ENCODE data around the gene LYRM9.

DNA sequence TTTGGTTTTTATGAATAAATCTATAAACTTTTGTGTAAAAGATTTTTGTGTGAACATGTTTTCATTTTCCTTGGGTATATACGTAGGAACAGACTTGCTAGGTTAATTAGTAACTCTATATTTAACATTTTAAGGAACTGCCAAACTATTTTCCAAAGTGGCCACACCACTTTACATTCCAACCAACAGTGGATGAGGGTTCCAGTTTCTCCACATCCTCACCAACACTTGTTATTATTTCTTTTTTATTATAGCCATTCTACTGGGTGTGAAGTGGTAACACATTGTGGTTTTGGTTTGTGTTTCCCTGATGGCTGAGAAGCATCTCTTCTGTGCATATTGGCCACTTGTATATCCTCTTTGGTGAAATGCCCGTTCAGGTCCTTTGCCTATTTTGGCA is 20.0 kb downstream of the LYRM9 start:
- TF ChIP-seq, protein P1, sequence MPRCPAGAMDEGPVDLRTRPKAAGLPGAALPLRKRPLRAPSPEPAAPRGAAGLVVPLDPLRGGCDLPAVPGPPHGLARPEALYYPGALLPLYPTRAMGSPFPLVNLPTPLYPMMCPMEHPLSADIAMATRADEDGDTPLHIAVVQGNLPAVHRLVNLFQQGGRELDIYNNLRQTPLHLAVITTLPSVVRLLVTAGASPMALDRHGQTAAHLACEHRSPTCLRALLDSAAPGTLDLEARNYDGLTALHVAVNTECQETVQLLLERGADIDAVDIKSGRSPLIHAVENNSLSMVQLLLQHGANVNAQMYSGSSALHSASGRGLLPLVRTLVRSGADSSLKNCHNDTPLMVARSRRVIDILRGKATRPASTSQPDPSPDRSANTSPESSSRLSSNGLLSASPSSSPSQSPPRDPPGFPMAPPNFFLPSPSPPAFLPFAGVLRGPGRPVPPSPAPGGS (IDR thresholded peaks at IDR 0.05), result no peak
- TF ChIP-seq SREBF2 (IDR thresholded peaks at IDR 0.05), result no peak
- TF ChIP-seq RAD21 (conservative IDR thresholded peaks at IDR 0.05 in 1 of 2, IDR thresholded peaks at IDR 0.05 in 1 of 2), result no peak
- TF ChIP-seq, protein P2, sequence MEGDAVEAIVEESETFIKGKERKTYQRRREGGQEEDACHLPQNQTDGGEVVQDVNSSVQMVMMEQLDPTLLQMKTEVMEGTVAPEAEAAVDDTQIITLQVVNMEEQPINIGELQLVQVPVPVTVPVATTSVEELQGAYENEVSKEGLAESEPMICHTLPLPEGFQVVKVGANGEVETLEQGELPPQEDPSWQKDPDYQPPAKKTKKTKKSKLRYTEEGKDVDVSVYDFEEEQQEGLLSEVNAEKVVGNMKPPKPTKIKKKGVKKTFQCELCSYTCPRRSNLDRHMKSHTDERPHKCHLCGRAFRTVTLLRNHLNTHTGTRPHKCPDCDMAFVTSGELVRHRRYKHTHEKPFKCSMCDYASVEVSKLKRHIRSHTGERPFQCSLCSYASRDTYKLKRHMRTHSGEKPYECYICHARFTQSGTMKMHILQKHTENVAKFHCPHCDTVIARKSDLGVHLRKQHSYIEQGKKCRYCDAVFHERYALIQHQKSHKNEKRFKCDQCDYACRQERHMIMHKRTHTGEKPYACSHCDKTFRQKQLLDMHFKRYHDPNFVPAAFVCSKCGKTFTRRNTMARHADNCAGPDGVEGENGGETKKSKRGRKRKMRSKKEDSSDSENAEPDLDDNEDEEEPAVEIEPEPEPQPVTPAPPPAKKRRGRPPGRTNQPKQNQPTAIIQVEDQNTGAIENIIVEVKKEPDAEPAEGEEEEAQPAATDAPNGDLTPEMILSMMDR (IDR thresholded peaks at IDR 0.05), result no peak
- no peak for TF ChIP-seq EHMT2 (IDR thresholded peaks at IDR 0.05; ENCODE audit: low read depth)
- TF ChIP-seq, protein P3, sequence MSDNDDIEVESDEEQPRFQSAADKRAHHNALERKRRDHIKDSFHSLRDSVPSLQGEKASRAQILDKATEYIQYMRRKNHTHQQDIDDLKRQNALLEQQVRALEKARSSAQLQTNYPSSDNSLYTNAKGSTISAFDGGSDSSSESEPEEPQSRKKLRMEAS (IDR thresholded peaks at IDR 0.05), result no peak
- no peak for TF ChIP-seq ZFP36 (IDR thresholded peaks at IDR 0.05; ENCODE audit: borderline replicate concordance, partially characterized antibody)
- no peak for TF ChIP-seq POLR2A (IDR thresholded peaks at IDR 0.05; ENCODE audit: low read length)
- no peak for TF ChIP-seq ZC3H11A (IDR thresholded peaks at IDR 0.05)
- TF ChIP-seq PHF8 (IDR thresholded peaks at IDR 0.05; ENCODE audit: borderline replicate concordance, low read depth), result no peak
